K562 (cell line): ENCODE measurements around the gene DKK3. TPM values are rescaled to one million over a fixed set of nuclear protein-coding genes. Genes with fewer than 3 reads are reported as not detected.

Experiments used
- ATAC-seq: fragments of 200-7000 bp; cut with Tn5 transposase; 3 replicates; pipeline ENCODE4 v1.9.1; 2020; ENCODE audit warnings: moderate library complexity
- BruUV-seq: library from RNA; stranded (reverse); fragments of 400-500 nt; replicated peaks from 2 replicates; lab custom pipeline; 2021; lab: Mats Ljungman, UMichigan
- CTCF ChIA-PET: fragments of 300-600 bp; formaldehyde crosslinking; extraction: SDS; loops from one replicate; lab custom pipeline; 2021; ENCODE audit warnings: low intra/inter-chr PET ratio; lab: Yijun Ruan, JAX
- POLR2A ChIA-PET: fragments of 300-600, 350-650 bp; sonication (Branson Sonifier 250); formaldehyde crosslinking; extraction: SDS; loops from one replicate; lab custom pipeline; 2021; ENCODE audit warnings: antibody characterized with exemption, inconsistent platforms; lab: Yijun Ruan, JAX
- DNase-seq, 4 experiments: peaks; one replicate each; pipeline versions ENCODE4 v3.0.0 to v3.0.0-alpha.2; 2011 to 2018; ENCODE audit warnings: low spot score in 3 of 4, mixed read lengths in 3 of 4; ENCODE audit errors: extremely low read depth in 1 of 4
- FAIRE-seq: peaks from 2 replicates; lab custom pipeline; 2011; peaks lifted over from hg19 to GRCh38; lab: Jason Lieb, UNC
- H2AFZ ChIP-seq: 2 replicates; pipeline ENCODE4 v1.6.0; 2011; ENCODE audit warnings: low read depth, low read length, control low read depth, inconsistent platforms
- H3K27ac ChIP-seq: fragments of 200-600 bp; 3 replicates; pipeline ENCODE4 v1.8.0; 2011; ENCODE audit warnings: low read depth, mild to moderate bottlenecking, control low read depth, inconsistent platforms, low read length, moderate library complexity, mixed read lengths; ENCODE audit errors: extremely low read depth
- H3K27me3 ChIP-seq, 2 experiments: fragments of 300-600 bp in 1 of 2; 2 replicates in 1 of 2; 3 replicates in 1 of 2; pipeline versions ENCODE4 v1.6.0 to v1.8.0; 2011; ENCODE audit warnings: inconsistent platforms in 2 of 2, low read length in 2 of 2, mild to moderate bottlenecking in 1 of 2, mixed read lengths in 1 of 2, moderate library complexity in 1 of 2; ENCODE audit not compliant: control insufficient read depth in 2 of 2, insufficient read depth in 2 of 2
- H3K36me3 ChIP-seq: fragments of 300-600 bp; 3 replicates; pipeline ENCODE4 v1.8.0; 2011; ENCODE audit warnings: mild to moderate bottlenecking, low read length, inconsistent platforms; ENCODE audit not compliant: control insufficient read depth, insufficient read depth
- H3K4me1 ChIP-seq, 2 experiments: fragments of 200-600 bp in 1 of 2; replicated peaks in 1 of 2; 2 replicates in 1 of 2; 3 replicates in 1 of 2; pipeline versions ENCODE4 v1.5.1 to v1.8.0; 2011; ENCODE audit warnings: inconsistent platforms in 2 of 2, low read length in 2 of 2, mild to moderate bottlenecking in 1 of 2, mixed read lengths in 1 of 2, moderate library complexity in 1 of 2; ENCODE audit not compliant: control insufficient read depth in 2 of 2, insufficient read depth in 2 of 2
- H3K4me2 ChIP-seq: 2 replicates; pipeline ENCODE4 v1.6.1; 2011; ENCODE audit warnings: low read length, control low read depth, inconsistent platforms, mixed read lengths; ENCODE audit not compliant: insufficient read depth
- H3K4me3 ChIP-seq: fragments of 200-600 bp; sonication (generic), shearing (Covaris generic); 2 replicates; pipeline ENCODE4 v1.5.1; 2016; ENCODE audit warnings: control low read depth, inconsistent platforms
- H3K79me2 ChIP-seq: fragments of 200-600 bp; 3 replicates; pipeline ENCODE4 v1.8.0; 2011; ENCODE audit warnings: low read length, inconsistent platforms; ENCODE audit not compliant: control insufficient read depth, insufficient read depth
- H3K9ac ChIP-seq, 2 experiments: 2 replicates each; pipeline versions ENCODE4 v1.6.0 to v1.6.1; 2011; ENCODE audit warnings: low read depth in 2 of 2, low read length in 2 of 2, control low read depth in 1 of 2, inconsistent platforms in 1 of 2, mild to moderate bottlenecking in 1 of 2, mixed read lengths in 1 of 2; ENCODE audit not compliant: insufficient read depth in 1 of 2
- H3K9me1 ChIP-seq: one replicate; pipeline ENCODE4 v1.6.0; 2011; ENCODE audit warnings: inconsistent platforms, mild to moderate bottlenecking, low read length, moderate library complexity; ENCODE audit not compliant: control insufficient read depth, insufficient read depth
- H3K9me3 ChIP-seq: replicated peaks from 2 replicates; pipeline ENCODE4 v1.5.1; 2011; ENCODE audit warnings: low read depth, low read length, inconsistent platforms; ENCODE audit not compliant: control insufficient read depth, insufficient read depth
- H4K20me1 ChIP-seq: replicated peaks from 2 replicates; pipeline ENCODE4 v1.6.1; 2011; ENCODE audit warnings: low read length, inconsistent platforms, mixed read lengths; ENCODE audit not compliant: control insufficient read depth, insufficient read depth
- WGBS: fragments of 100-300 bp; shearing (Covaris generic); methylation state at CpG from one replicate; pipeline ENCODE4 v1.1.6; 2016; ENCODE audit warnings: low coverage, mixed read lengths; ENCODE audit not compliant: insufficient coverage; ENCODE audit errors: missing lambda C conversion rate; 5-methylcytosine and 5-hydroxymethylcytosine counted together
- in situ Hi-C: fragments of 300-500 bp; cut with MboI; formaldehyde crosslinking; loops from 4 replicates; pipeline ENCODE4 v1.15.0; 2018; ENCODE audit warnings: inconsistent platforms, mixed read lengths
- intact Hi-C: fragments of 100-400 bp; cut with micrococcal nuclease; formaldehyde crosslinking; loops from 2 replicates; pipeline ENCODE4 v1.14.2; 2022
- polyA plus RNA-seq, 8 experiments: library from polyadenylated mRNA; depleted of rRNA in 4 of 8; stranded (reverse) in 5 of 8; unstranded in 3 of 8; fragments of >200 nt; fragmentation: Nextera tagmentation in 2 of 8; fragmentation: Illumina TruSeq in 1 of 8; extraction: Ambion mirVana in 2 of 8; extraction: Trizol in 1 of 8; gene quantifications; 2 replicates each; pipeline versions ENCODE4 v1.2.1 to v1.2.3, GENCODE V29; 2011 to 2014; ENCODE audit warnings: inconsistent platforms in 1 of 8, missing spikeins in 1 of 8
- total RNA-seq, 7 experiments: library from RNA; depleted of rRNA in 6 of 7; stranded (reverse); fragments of >200 nt in 6 of 7; fragmentation: Illumina TruSeq in 2 of 7; extraction: Trizol in 2 of 7; gene quantifications; 2 replicates each; pipeline versions ENCODE4 v1.2.1 to v1.2.3, GENCODE V29; 2011 to 2021; ENCODE audit warnings: low replicate concordance in 1 of 7
- TF ChIP-seq, protein P1 (sequence below): fragments of 250-450 bp; sonication (Bioruptor Pico); IDR thresholded peaks from 2 replicates; pipeline ENCODE4 v1.4.0; 2020; ENCODE audit warnings: borderline replicate concordance
- TF ChIP-seq, protein P2 (sequence below): sonication (generic); formaldehyde crosslinking; IDR thresholded peaks from 2 replicates; pipeline ENCODE4 v1.8.0; 2022; ENCODE audit warnings: mild to moderate bottlenecking, missing genetic modification reagents

DKK3 gene
- total and polyA plus RNA-seq, 9 of the 15 experiments (the other 6 are each of a cell fraction or from before 2014, with no cell fraction given): 0.14 to 0.85 (median 0.38) TPM; not detected in 6

DNA sequence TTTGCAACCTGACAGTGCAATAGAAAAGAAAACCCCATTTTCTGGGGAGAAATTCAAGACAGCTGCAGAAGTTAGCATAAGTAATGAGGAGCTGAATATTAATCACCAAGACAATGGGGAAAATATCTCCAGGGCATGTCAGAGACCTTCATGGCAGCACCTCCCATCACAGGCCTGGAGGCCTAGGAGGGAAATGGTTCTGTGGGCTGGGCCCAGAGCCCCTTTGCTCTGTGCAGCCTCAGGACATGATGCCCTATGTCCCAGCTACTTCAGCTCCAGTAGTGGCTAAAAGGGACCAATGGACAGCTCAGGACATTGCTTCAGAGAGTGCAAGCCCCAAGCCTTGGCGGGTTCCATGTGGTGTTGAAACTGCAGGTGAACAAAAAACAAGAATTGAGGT, 14.6 kb upstream of the DKK3 start:
- H3K9me1 ChIP-seq: no peaks in the 10 kb centered on the region
- no peak overlapping the region for H3K9ac ChIP-seq
- no peak overlapping the region for H3K4me2 ChIP-seq
- FAIRE-seq: no peak
- H3K4me1 ChIP-seq: peaks cover 0 to 17% of the 10 kb centered on the region in 2 experiments; a peak in 3 of 5 replicates
- TF ChIP-seq, protein P1, sequence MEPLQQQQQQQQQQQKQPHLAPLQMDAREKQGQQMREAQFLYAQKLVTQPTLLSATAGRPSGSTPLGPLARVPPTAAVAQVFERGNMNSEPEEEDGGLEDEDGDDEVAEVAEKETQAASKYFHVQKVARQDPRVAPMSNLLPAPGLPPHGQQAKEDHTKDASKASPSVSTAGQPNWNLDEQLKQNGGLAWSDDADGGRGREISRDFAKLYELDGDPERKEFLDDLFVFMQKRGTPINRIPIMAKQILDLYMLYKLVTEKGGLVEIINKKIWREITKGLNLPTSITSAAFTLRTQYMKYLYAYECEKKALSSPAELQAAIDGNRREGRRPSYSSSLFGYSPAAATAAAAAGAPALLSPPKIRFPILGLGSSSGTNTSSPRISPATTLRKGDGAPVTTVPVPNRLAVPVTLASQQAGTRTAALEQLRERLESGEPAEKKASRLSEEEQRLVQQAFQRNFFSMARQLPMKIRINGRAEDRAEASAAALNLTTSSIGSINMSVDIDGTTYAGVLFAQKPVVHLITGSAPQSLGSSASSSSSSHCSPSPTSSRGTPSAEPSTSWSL (CRISPR knock-in tag): no peak
- TF ChIP-seq, protein P2, sequence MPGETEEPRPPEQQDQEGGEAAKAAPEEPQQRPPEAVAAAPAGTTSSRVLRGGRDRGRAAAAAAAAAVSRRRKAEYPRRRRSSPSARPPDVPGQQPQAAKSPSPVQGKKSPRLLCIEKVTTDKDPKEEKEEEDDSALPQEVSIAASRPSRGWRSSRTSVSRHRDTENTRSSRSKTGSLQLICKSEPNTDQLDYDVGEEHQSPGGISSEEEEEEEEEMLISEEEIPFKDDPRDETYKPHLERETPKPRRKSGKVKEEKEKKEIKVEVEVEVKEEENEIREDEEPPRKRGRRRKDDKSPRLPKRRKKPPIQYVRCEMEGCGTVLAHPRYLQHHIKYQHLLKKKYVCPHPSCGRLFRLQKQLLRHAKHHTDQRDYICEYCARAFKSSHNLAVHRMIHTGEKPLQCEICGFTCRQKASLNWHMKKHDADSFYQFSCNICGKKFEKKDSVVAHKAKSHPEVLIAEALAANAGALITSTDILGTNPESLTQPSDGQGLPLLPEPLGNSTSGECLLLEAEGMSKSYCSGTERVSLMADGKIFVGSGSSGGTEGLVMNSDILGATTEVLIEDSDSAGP (CRISPR knock-in tag): no peak
- H4K20me1 ChIP-seq: no peaks in the 10 kb centered on the region
- ChIA-PET CTCF (no interaction called here), POLR2A (no interaction called here)
- no peak for ATAC-seq
- in situ Hi-C loops: no loop called here
- DNase-seq: no peak
- no peak overlapping the region for H2AFZ ChIP-seq
- intact Hi-C loops: no loop called here
- H3K79me2 ChIP-seq: no peaks in the 10 kb centered on the region
- BruUV-seq: no TSS peak
- no peaks in the 10 kb centered on the region for H3K27me3 ChIP-seq
- no peaks in the 10 kb centered on the region for H3K36me3 ChIP-seq
- no peak overlapping the region for H3K27ac ChIP-seq
- H3K4me3 ChIP-seq: no peak overlapping the region
- 0% methylated on average over 1 of the region's 1 CpG for WGBS
- H3K9me3 ChIP-seq: no peaks in the 10 kb centered on the region; the same call in 1 of the 2 replicates
